ENCODE data around the gene ANO4. TPM values are rescaled to one million over a fixed set of nuclear protein-coding genes. Genes with fewer than 3 reads are reported as not detected.

The ANO4 gene
- not detected in 2 replicates for total RNA-seq

- intact Hi-C loops (cut with micrococcal nuclease) = no loop called here
- no peaks in the 10 kb centered on the region for H3K36me3 Mint-ChIP-seq (ENCODE audit: low read depth)
- H3K27me3 Mint-ChIP-seq = peaks cover 17% of the 10 kb centered on the region
These were observed at the start of gene ANO4 for GRCh38 chr12:100794441-100795173. TSS of gene ANO4 (plus strand) at chr12:100794776. CDS start at chr12:100901786, 107,010 bp downstream.

GRCh38 chr12:100745378-100746071 lies 49.1 kb upstream of the ANO4 start:
- no peaks in the 10 kb centered on the region for H3K9me3 Mint-ChIP-seq
- no peaks in the 10 kb centered on the region for H3K36me3 Mint-ChIP-seq (ENCODE audit: low read depth)
- no peak for DNase-seq
- H3K27ac Mint-ChIP-seq = no peak overlapping the region
- intact Hi-C loops (cut with micrococcal nuclease) = no loop called here
- no peaks in the 10 kb centered on the region for H3K27me3 Mint-ChIP-seq
- no peaks in the 10 kb centered on the region for H3K4me1 Mint-ChIP-seq
- no peak overlapping the region for H3K4me3 Mint-ChIP-seq

More at GRCh38 chr12:100794441-100795173, at the start of gene ANO4:
- no peaks in the 10 kb centered on the region for H3K4me1 Mint-ChIP-seq
- DNase-seq = no peak
- no peak within 1 kb of the TSS for H3K27ac Mint-ChIP-seq
- no peaks in the 10 kb centered on the region for H3K9me3 Mint-ChIP-seq
- no peak within 1 kb of the TSS for H3K4me3 Mint-ChIP-seq

GRCh38 chr12:100752841-100753240 lies 41.7 kb upstream of the ANO4 start:
- no peaks in the 10 kb centered on the region for H3K9me3 Mint-ChIP-seq
- no peak overlapping the region for H3K4me3 Mint-ChIP-seq
- H3K27ac Mint-ChIP-seq = no peak overlapping the region
- intact Hi-C loops (cut with micrococcal nuclease) = no loop called here
- no peaks in the 10 kb centered on the region for H3K27me3 Mint-ChIP-seq
- no peaks in the 10 kb centered on the region for H3K4me1 Mint-ChIP-seq
- DNase-seq = no peak
- no peaks in the 10 kb centered on the region for H3K36me3 Mint-ChIP-seq (ENCODE audit: low read depth)

GRCh38 chr12:100753837-100754236 lies 40.7 kb upstream of the ANO4 start:
- no peak overlapping the region for H3K4me3 Mint-ChIP-seq
- no peaks in the 10 kb centered on the region for H3K36me3 Mint-ChIP-seq (ENCODE audit: low read depth)
- intact Hi-C loops (cut with micrococcal nuclease) = no loop called here
- no peak for DNase-seq
- no peaks in the 10 kb centered on the region for H3K9me3 Mint-ChIP-seq
- no peaks in the 10 kb centered on the region for H3K4me1 Mint-ChIP-seq
- no peaks in the 10 kb centered on the region for H3K27me3 Mint-ChIP-seq
- H3K27ac Mint-ChIP-seq = no peak overlapping the region

GRCh38 chr12:100755186-100755585 lies 39.4 kb upstream of the ANO4 start:
- DNase-seq = no peak
- Mint-ChIP-seq H3K9me3 (no peaks in the 10 kb centered on the region), H3K36me3 (ENCODE audit: low read depth) (no peaks in the 10 kb centered on the region), H3K4me3 (no peak overlapping the region), H3K27ac (no peak overlapping the region), H3K27me3 (no peaks in the 10 kb centered on the region), H3K4me1 (no peaks in the 10 kb centered on the region)
- intact Hi-C loops (cut with micrococcal nuclease) = no loop called here

- Mint-ChIP-seq H3K4me3 (no peak overlapping the region), H3K27me3 (no peaks in the 10 kb centered on the region), H3K36me3 (ENCODE audit: low read depth) (no peaks in the 10 kb centered on the region), H3K9me3 (no peaks in the 10 kb centered on the region), H3K27ac (no peak overlapping the region), H3K4me1 (no peaks in the 10 kb centered on the region)
- intact Hi-C loops (cut with micrococcal nuclease) = no loop called here
- DNase-seq = no peak
These were observed 36.5 kb upstream of the ANO4 start for GRCh38 chr12:100758083-100758482.

- H3K9me3 Mint-ChIP-seq = no peaks in the 10 kb centered on the region
- H3K27me3 Mint-ChIP-seq = no peaks in the 10 kb centered on the region
- H3K36me3 Mint-ChIP-seq (ENCODE audit: low read depth) = no peaks in the 10 kb centered on the region
- no peak overlapping the region for H3K27ac Mint-ChIP-seq
- H3K4me3 Mint-ChIP-seq = no peak overlapping the region
- DNase-seq = no peak
- intact Hi-C loops (cut with micrococcal nuclease) = no loop called here
- no peaks in the 10 kb centered on the region for H3K4me1 Mint-ChIP-seq
These were observed 27.2 kb upstream of the ANO4 start for GRCh38 chr12:100767371-100767770.

GRCh38 chr12:100767950-100768349 lies 26.6 kb upstream of the ANO4 start:
- Mint-ChIP-seq H3K27me3 (no peaks in the 10 kb centered on the region), H3K4me3 (no peak overlapping the region), H3K36me3 (ENCODE audit: low read depth) (no peaks in the 10 kb centered on the region), H3K9me3 (no peaks in the 10 kb centered on the region), H3K4me1 (no peaks in the 10 kb centered on the region), H3K27ac (no peak overlapping the region)
- no peak for DNase-seq
- intact Hi-C loops (cut with micrococcal nuclease) = no loop called here

- H3K36me3 Mint-ChIP-seq (ENCODE audit: low read depth) = no peaks in the 10 kb centered on the region
- DNase-seq = no peak
- H3K4me3 Mint-ChIP-seq = no peak overlapping the region
- no peaks in the 10 kb centered on the region for H3K4me1 Mint-ChIP-seq
- no peak overlapping the region for H3K27ac Mint-ChIP-seq
- H3K9me3 Mint-ChIP-seq = no peaks in the 10 kb centered on the region
- no peaks in the 10 kb centered on the region for H3K27me3 Mint-ChIP-seq
- intact Hi-C loops (cut with micrococcal nuclease) = no loop called here
These were observed 15.5 kb upstream of the ANO4 start for GRCh38 chr12:100778967-100779590.

GRCh38 chr12:100789146-100789545 lies 5.4 kb upstream of the ANO4 start:
- no peaks in the 10 kb centered on the region for H3K4me1 Mint-ChIP-seq
- intact Hi-C loops (cut with micrococcal nuclease) = no loop called here
- H3K27me3 Mint-ChIP-seq = peaks cover under 1% of the 10 kb centered on the region
- no peaks in the 10 kb centered on the region for H3K9me3 Mint-ChIP-seq
- H3K36me3 Mint-ChIP-seq (ENCODE audit: low read depth) = no peaks in the 10 kb centered on the region
- DNase-seq = no peak
- no peak overlapping the region for H3K27ac Mint-ChIP-seq
- H3K4me3 Mint-ChIP-seq = no peak overlapping the region

GRCh38 chr12:100789975-100790374 lies 4.6 kb upstream of the ANO4 start:
- no peak overlapping the region for H3K27ac Mint-ChIP-seq
- H3K36me3 Mint-ChIP-seq (ENCODE audit: low read depth) = no peaks in the 10 kb centered on the region
- DNase-seq = no peak
- H3K27me3 Mint-ChIP-seq = peaks cover 8% of the 10 kb centered on the region
- intact Hi-C loops (cut with micrococcal nuclease) = no loop called here
- H3K9me3 Mint-ChIP-seq = no peaks in the 10 kb centered on the region
- H3K4me1 Mint-ChIP-seq = no peaks in the 10 kb centered on the region
- no peak overlapping the region for H3K4me3 Mint-ChIP-seq

- H3K27ac Mint-ChIP-seq = no peak overlapping the region
- no peak overlapping the region for H3K4me3 Mint-ChIP-seq
- no peaks in the 10 kb centered on the region for H3K36me3 Mint-ChIP-seq (ENCODE audit: low read depth)
- no peaks in the 10 kb centered on the region for H3K9me3 Mint-ChIP-seq
- peaks cover 14% of the 10 kb centered on the region for H3K27me3 Mint-ChIP-seq
- DNase-seq = no peak
- no peaks in the 10 kb centered on the region for H3K4me1 Mint-ChIP-seq
- intact Hi-C loops (cut with micrococcal nuclease) = no loop called here
These were observed 4.0 kb upstream of the ANO4 start for GRCh38 chr12:100790552-100790951.

- DNase-seq = no peak
- intact Hi-C loops (cut with micrococcal nuclease) = no loop called here
- Mint-ChIP-seq H3K36me3 (ENCODE audit: low read depth) (no peaks in the 10 kb centered on the region), H3K4me3 (no peak overlapping the region), H3K9me3 (no peaks in the 10 kb centered on the region), H3K4me1 (no peaks in the 10 kb centered on the region), H3K27me3 (peaks cover 17% of the 10 kb centered on the region), H3K27ac (no peak overlapping the region)
These were observed 1.4 kb upstream of the ANO4 start for GRCh38 chr12:100793182-100793581.

- no peak for DNase-seq
- Mint-ChIP-seq H3K36me3 (ENCODE audit: low read depth) (no peaks in the 10 kb centered on the region), H3K4me1 (no peaks in the 10 kb centered on the region), H3K27ac (no peak overlapping the region), H3K9me3 (no peaks in the 10 kb centered on the region), H3K27me3 (peaks cover 17% of the 10 kb centered on the region), H3K4me3 (no peak overlapping the region)
- intact Hi-C loops (cut with micrococcal nuclease) = no loop called here
These were observed 711 bp downstream of the ANO4 start for GRCh38 chr12:100795174-100795799.

Measured in activated CD4-positive, alpha-beta T cell treated with anti-CD3 and anti-CD28 coated beads, Interleukin-2, amount 10 ng/mL, durations not matched to agents 24 days and 14 days (primary cell).